Endothelial cell of umbilical vein (primary cell): ENCODE measurements around the gene ARTN. TPM values are rescaled to one million over a fixed set of nuclear protein-coding genes. Genes with fewer than 3 reads are reported as not detected.
A peak's percentile ranks its signal among the peaks of the same experiment; 100 is the strongest.

ENCODE experiments used
- BruUV-seq: library from RNA; stranded (reverse); fragments of 400-500 nt; replicated peaks from 2 replicates; lab custom pipeline; 2021; lab: Mats Ljungman, UMichigan
- CTCF ChIA-PET: fragments of 300-600, 350-600 bp; sonication (Branson Sonifier 250); formaldehyde crosslinking; loops from one replicate; lab custom pipeline; 2021; ENCODE audit warnings: antibody characterized with exemption, inconsistent platforms; lab: Charles Lee
- POLR2A ChIA-PET: fragments of 300-600, 350-600 bp; sonication (Branson Sonifier 250); formaldehyde crosslinking; loops from one replicate; lab custom pipeline; 2021; ENCODE audit warnings: antibody characterized with exemption, inconsistent platforms; lab: Charles Lee
- DNase-seq: peaks from one replicate; pipeline ENCODE4 v3.0.0-alpha.2; 2011; ENCODE audit warnings: low read depth, low spot score
- FAIRE-seq: peaks from 2 replicates; lab custom pipeline; 2011; peaks lifted over from hg19 to GRCh38; lab: Jason Lieb, UNC
- H2AFZ ChIP-seq: 2 replicates; pipeline ENCODE4 v1.6.0; 2012; ENCODE audit warnings: low read depth, low read length, control low read depth, inconsistent platforms
- H3K27ac ChIP-seq: 2 replicates; pipeline ENCODE4 v1.5.1; 2011; ENCODE audit warnings: low read depth, mild to moderate bottlenecking, control low read depth, low read length, moderate library complexity; ENCODE audit not compliant: insufficient read depth
- H3K27me3 ChIP-seq, 2 experiments: 2 replicates each; pipeline versions ENCODE4 v1.6.0 to v1.6.1; 2011; ENCODE audit warnings: low read length in 2 of 2, mixed read lengths in 1 of 2; ENCODE audit not compliant: control insufficient read depth in 2 of 2, insufficient read depth in 2 of 2
- H3K36me3 ChIP-seq, 2 experiments: 2 replicates in 1 of 2; 3 replicates in 1 of 2; pipeline ENCODE4 v1.5.1; 2011; ENCODE audit warnings: low read length in 2 of 2, mild to moderate bottlenecking in 1 of 2, moderate library complexity in 1 of 2; ENCODE audit not compliant: control insufficient read depth in 2 of 2, insufficient read depth in 2 of 2; ENCODE audit errors: extremely low read depth in 1 of 2
- H3K4me1 ChIP-seq: 3 replicates; pipeline ENCODE4 v1.5.1; 2011; ENCODE audit warnings: mild to moderate bottlenecking, low read length; ENCODE audit not compliant: control insufficient read depth, insufficient read depth; ENCODE audit errors: extremely low read depth
- H3K4me2 ChIP-seq: 2 replicates; pipeline ENCODE4 v1.6.1; 2011; ENCODE audit warnings: low read length, control low read depth, mixed read lengths; ENCODE audit not compliant: insufficient read depth
- H3K4me3 ChIP-seq, 3 experiments: fragments of 200-600 bp in 1 of 3; sonication (generic), shearing (Covaris generic) in 1 of 3; replicated peaks in 1 of 3; 2 replicates each; pipeline ENCODE4 v1.5.1; 2011 to 2016; ENCODE audit warnings: control low read depth in 3 of 3, low read length in 3 of 3, mild to moderate bottlenecking in 2 of 3, inconsistent platforms in 1 of 3, low read depth in 1 of 3, moderate library complexity in 1 of 3; ENCODE audit not compliant: insufficient read depth in 1 of 3
- H3K79me2 ChIP-seq: 2 replicates; pipeline ENCODE4 v1.6.0; 2012; ENCODE audit warnings: low read length, inconsistent platforms; ENCODE audit not compliant: control insufficient read depth, insufficient read depth
- H3K9ac ChIP-seq: replicated peaks from 2 replicates; pipeline ENCODE3; 2011; ENCODE audit warnings: low read length, control low read depth; ENCODE audit not compliant: insufficient read depth; ENCODE audit errors: extremely low read depth
- H3K9me1 ChIP-seq: replicated peaks from 3 replicates; pipeline ENCODE4 v1.6.0; 2011; ENCODE audit warnings: mild to moderate bottlenecking, low read length; ENCODE audit not compliant: control insufficient read depth, insufficient read depth; ENCODE audit errors: extremely low read depth
- H3K9me3 ChIP-seq: replicated peaks from 2 replicates; pipeline ENCODE4 v1.5.1; 2012; ENCODE audit warnings: low read length, inconsistent platforms; ENCODE audit not compliant: control insufficient read depth, insufficient read depth
- H4K20me1 ChIP-seq: replicated peaks from 2 replicates; pipeline ENCODE3; 2011; ENCODE audit warnings: mild to moderate bottlenecking, low read length; ENCODE audit not compliant: control insufficient read depth, insufficient read depth; ENCODE audit errors: extremely low read depth
- EZH2 ChIP-seq: IDR thresholded peaks from 2 replicates; pipeline ENCODE4 v1.6.1; 2012; ENCODE audit warnings: borderline replicate concordance, low read depth, mild to moderate bottlenecking, moderate library complexity, low read length, inconsistent platforms; ENCODE audit not compliant: severe bottlenecking
- FOS ChIP-seq: IDR thresholded peaks from 2 replicates; pipeline ENCODE4 v1.6.1; 2011; ENCODE audit warnings: mild to moderate bottlenecking, low read length, moderate library complexity, borderline replicate concordance; ENCODE audit not compliant: insufficient read depth
- JUN ChIP-seq: IDR thresholded peaks from 2 replicates; pipeline ENCODE4 v1.6.1; 2011; ENCODE audit warnings: borderline replicate concordance, low read depth; ENCODE audit not compliant: insufficient read length, insufficient read depth
- MYC ChIP-seq: IDR thresholded peaks from one replicate; pipeline ENCODE4 v1.6.1; 2011; ENCODE audit warnings: mild to moderate bottlenecking, low read depth, low read length
- POLR2A ChIP-seq: IDR thresholded peaks from 2 replicates; pipeline ENCODE4 v1.6.1; 2012; ENCODE audit warnings: low read depth, mild to moderate bottlenecking, control low read depth, low read length
- POLR2AphosphoS5 ChIP-seq: IDR thresholded peaks from 2 replicates; pipeline ENCODE4 v1.6.1; 2012; ENCODE audit warnings: low read depth, mild to moderate bottlenecking, control low read depth, low read length, moderate library complexity; ENCODE audit not compliant: insufficient read depth
- dilution Hi-C: fragments of 300-500 bp; cut with MboI; formaldehyde crosslinking; loops from one replicate; pipeline ENCODE4 v1.15.0; 2019; ENCODE audit warnings: low sequenced_read_pairs; ENCODE audit not compliant: extremely low pct_ligation_motif_present
- intact Hi-C: fragments of 100-400 bp; cut with micrococcal nuclease; formaldehyde crosslinking; loops from one replicate; pipeline ENCODE4 v1.10.0; 2022
- polyA plus RNA-seq, 4 experiments: library from polyadenylated mRNA; depleted of rRNA in 3 of 4; stranded (reverse) in 3 of 4; unstranded in 1 of 4; fragments of >200 nt; gene quantifications; 2 replicates each; pipeline versions ENCODE4 v1.2.1 to v1.2.3, GENCODE V29; 2011 to 2012; ENCODE audit warnings: missing spikeins in 1 of 4
- total RNA-seq: library from RNA; stranded (reverse); gene quantifications from 2 replicates; pipeline ENCODE4 v1.2.3, GENCODE V29; 2021
- TF ChIP-seq, protein P1 (sequence below): IDR thresholded peaks from 2 replicates; pipeline ENCODE4 v1.6.1; 2011; ENCODE audit not compliant: insufficient read depth, insufficient read length
- TF ChIP-seq, protein P2 (sequence below), 2 donors: IDR thresholded peaks; 1 replicate in 1 of 2; 2 replicates in 1 of 2; pipeline ENCODE4 v1.5.1; 2011; ENCODE audit warnings: low read length in 2 of 2, mild to moderate bottlenecking in 2 of 2, moderate library complexity in 2 of 2, control low read depth in 1 of 2, inconsistent platforms in 1 of 2, low read depth in 1 of 2; ENCODE audit not compliant: insufficient read depth in 1 of 2; ENCODE audit errors: extremely low read depth in 1 of 2

Gene ARTN
- total and polyA plus RNA-seq, 2 donors (not counting 3 experiments of a cell fraction or from before 2014, with no cell fraction given): 0.11 to 0.18 TPM

DNA sequence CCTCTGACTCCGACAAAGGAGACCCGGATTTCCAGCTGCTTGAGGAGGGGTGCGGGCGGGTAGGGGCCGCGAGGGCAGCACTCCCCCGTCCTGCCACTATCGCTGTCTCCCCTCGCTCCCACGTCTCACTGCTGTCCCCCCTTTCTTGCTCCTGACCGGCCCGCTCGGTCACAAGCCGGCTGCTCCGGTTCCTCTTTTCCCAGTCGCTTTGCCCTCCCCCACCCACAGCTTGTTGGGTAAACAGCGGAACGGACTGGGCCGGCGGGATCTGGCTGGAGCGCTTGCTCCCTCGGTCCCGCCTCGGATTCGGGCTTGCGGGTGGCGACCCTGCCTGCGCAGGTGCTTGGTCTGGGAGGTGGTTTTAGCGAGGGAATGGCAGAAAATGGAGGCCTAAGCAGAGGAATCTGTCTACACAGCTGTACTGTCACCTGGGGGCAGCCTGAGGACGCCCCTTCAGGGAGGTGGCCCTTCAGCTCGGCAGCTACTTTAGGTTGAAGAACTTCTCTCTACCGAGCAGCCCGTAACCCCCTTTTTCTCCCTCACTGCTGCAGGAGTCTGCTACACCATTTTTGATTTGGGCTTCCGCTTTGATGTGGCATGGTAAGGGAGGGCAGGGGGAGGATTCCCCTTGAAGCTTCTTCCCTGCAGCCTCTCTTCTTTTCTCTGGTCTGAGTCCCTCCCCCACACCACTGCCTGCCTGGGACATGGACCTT lies 41.8 kb downstream of the ARTN start:
- Histone ChIP-seq H3K4me1 (peaks cover 33% of the 10 kb centered on the region), H4K20me1 (no peaks in the 10 kb centered on the region), H3K27ac (peak overlapping the region; percentile 48), H3K9ac (peak overlapping the region; percentile 80), H3K9me1 (no peaks in the 10 kb centered on the region), H3K36me3 (peaks cover 0 to 15% of the 10 kb centered on the region in 2 experiments), H3K4me2 (peak overlapping the region; percentile 62), H3K9me3 (no peaks in the 10 kb centered on the region), H3K79me2 (peaks cover 37% of the 10 kb centered on the region), H2AFZ (peak overlapping the region; percentile 83), H3K27me3 (no peaks in the 10 kb centered on the region), H3K4me3 (peak overlapping the region; percentile 69 to 73 (median 71))
- BruUV-seq: no TSS peak
- TF ChIP-seq, protein P1, sequence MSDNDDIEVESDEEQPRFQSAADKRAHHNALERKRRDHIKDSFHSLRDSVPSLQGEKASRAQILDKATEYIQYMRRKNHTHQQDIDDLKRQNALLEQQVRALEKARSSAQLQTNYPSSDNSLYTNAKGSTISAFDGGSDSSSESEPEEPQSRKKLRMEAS: no peak
- TF ChIP-seq FOS (no peak), EZH2 (no peak), MYC (no peak), POLR2A (no peak), POLR2AphosphoS5 (no peak), JUN (no peak)
- ChIA-PET CTCF (interaction anchor here (0.6 to 1.9 kb wide), 13 partner anchors 13 to 212 kb away, joined by 3 to 11 read pairs (median 3); no protein-coding TSS in a partner anchor), POLR2A (no interaction called here)
- DNase-seq (peak; percentile 35), FAIRE-seq (peak; percentile 75)
- intact Hi-C loops: no loop called here
- dilution Hi-C loops: no loop called here

DNA sequence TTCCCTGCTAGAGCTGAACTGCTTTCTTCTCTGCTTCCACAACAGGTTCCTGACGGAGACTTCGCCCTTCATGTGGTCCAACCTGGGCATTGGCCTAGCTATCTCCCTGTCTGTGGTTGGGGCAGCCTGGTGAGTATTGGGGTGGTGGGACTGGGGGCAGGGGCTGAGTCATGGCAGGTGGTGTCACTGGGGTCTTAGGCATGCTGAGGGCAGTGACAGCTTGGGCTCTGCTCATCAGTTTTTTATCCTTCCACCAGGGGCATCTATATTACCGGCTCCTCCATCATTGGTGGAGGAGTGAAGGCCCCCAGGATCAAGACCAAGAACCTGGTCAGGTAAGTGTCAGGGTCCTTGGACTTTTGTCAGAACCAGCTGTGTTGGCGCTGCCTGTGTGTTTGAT lies 42.4 kb downstream of the ARTN start:
- ChIA-PET CTCF (interaction anchor here (0.9 to 1.9 kb wide), 3 partner anchors 12 to 41 kb away, joined by 3 to 7 read pairs (median 3); no protein-coding TSS in a partner anchor), POLR2A (no interaction called here)
- peak overlapping the region in 2 of 3 experiments; percentile 71 to 73 for H3K4me3 ChIP-seq
- intact Hi-C loops: no loop called here
- H3K4me2 ChIP-seq: peak overlapping the region; percentile 62
- no peak overlapping the region for H2AFZ ChIP-seq
- no TSS peak for BruUV-seq
- peaks cover 31% of the 10 kb centered on the region for H3K4me1 ChIP-seq
- H3K9me1 ChIP-seq: no peaks in the 10 kb centered on the region
- H3K27ac ChIP-seq: no peak overlapping the region
- no peak for DNase-seq
- TF ChIP-seq, protein P2, sequence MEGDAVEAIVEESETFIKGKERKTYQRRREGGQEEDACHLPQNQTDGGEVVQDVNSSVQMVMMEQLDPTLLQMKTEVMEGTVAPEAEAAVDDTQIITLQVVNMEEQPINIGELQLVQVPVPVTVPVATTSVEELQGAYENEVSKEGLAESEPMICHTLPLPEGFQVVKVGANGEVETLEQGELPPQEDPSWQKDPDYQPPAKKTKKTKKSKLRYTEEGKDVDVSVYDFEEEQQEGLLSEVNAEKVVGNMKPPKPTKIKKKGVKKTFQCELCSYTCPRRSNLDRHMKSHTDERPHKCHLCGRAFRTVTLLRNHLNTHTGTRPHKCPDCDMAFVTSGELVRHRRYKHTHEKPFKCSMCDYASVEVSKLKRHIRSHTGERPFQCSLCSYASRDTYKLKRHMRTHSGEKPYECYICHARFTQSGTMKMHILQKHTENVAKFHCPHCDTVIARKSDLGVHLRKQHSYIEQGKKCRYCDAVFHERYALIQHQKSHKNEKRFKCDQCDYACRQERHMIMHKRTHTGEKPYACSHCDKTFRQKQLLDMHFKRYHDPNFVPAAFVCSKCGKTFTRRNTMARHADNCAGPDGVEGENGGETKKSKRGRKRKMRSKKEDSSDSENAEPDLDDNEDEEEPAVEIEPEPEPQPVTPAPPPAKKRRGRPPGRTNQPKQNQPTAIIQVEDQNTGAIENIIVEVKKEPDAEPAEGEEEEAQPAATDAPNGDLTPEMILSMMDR (IDR thresholded peaks at IDR 0.05; ENCODE audit: extremely low read depth in 1 of 2, insufficient read depth in 1 of 2, low read depth in 1 of 2, low read length in 2 of 2): no peak
- TF ChIP-seq POLR2A (no peak), JUN (no peak), FOS (no peak)
- no peaks in the 10 kb centered on the region for H3K27me3 ChIP-seq
- dilution Hi-C loops: no loop called here
- no peaks in the 10 kb centered on the region for H4K20me1 ChIP-seq
- peak overlapping the region; percentile 80 for H3K9ac ChIP-seq
- peaks cover 41% of the 10 kb centered on the region for H3K79me2 ChIP-seq
- no peak for FAIRE-seq
- no peaks in the 10 kb centered on the region for H3K9me3 ChIP-seq
- H3K36me3 ChIP-seq: peaks cover 0 to 15% of the 10 kb centered on the region in 2 experiments
